DMS79 (cell line): ENCODE measurements around the gene CDON.
"Not testable (repeated sequence)": the region's sequence is repeated elsewhere in the genome, so short reads cannot be mapped to it uniquely, and the experiment has no call there.

Source experiments
- DNase-seq: peaks from one replicate; lab custom pipeline; 2025; lab: John Stamatoyannopoulos, UW

The CDON gene

DNA sequence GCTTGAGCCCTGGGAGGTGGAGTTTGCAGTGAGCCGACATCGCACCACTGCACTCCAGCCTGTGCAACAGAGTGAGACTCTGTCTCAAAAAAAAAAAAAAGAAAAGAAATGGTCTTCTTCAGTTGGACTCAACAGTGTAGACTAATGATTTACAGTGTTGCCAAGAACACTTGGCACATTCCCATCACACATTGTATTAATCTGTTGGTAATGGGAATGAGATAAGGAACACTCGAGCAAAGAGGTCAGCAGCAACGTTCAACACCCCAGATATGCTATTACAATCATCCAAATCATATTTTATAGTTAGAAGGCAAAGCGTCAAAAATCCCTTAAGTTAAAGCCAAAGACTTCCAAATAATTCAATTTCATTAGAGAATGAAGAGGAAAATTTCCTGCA is 14.5 kb downstream of the CDON start:
- no peak for DNase-seq

DNA sequence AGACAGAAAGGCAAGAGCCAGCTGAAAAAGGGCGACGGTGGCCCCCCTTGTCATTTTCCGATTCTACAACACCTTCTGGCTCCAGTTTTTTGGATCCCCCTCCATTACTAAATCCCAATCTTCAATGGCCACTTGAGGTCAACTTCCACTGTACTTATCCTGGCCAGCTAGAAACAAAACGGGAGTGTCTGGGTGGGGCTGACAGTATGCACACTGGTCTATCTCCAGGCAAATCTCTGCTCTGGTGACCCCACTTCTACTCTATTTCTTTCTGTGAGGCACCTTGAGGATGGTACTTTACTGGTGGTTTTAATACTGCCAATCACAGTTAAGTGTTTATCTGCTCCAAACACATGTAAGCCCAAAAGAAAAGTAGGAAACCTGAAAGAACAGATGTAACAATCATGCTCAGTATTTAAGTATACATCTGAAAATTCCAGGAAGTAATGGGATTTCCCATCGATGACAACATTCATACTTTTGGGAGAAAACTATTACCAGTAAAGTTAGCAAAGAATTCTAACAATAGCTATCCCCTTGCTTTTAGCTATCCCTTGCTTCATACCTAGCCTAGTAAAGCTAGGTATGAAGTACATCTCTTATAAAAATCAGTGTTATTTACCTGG is 16.0 kb downstream of the CDON start:
- DNase-seq: no peak

DNA sequence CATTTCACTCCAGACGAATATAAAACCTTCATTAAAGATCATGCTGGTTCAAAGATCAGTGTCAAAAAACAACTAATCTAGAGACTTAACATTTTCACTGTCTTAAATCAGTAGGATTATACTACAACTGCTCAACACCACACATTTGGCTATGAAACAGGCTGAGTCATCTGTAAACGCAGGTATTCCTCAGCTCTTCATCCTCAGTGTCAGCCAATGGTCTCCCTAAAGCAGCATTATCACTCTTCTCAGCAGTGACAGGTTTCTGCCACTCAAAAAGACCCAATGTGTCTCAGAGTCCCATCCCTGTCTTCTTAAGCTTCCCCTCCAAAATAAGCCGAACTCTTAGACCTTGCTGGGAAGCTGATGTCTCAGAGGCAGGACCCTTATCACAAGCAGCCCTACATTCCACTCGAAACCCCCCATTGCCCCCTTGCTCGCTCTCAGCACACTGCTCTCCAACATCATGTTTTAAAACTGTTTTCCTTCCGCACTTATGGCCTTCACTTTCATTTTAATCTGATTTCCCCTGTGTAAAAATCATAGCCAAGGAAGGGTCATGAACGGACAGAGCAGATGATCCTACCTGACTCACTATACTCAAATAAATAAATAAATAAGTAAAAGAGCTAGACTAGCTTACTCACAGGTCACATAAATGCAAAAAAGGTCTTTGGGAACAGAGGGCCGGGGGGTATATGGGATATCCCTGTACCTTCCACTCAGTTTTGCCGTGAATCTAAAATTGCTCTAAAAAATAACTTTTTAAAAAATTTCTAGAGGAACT is 23.0 kb downstream of the CDON start:
- no peak for DNase-seq

DNA sequence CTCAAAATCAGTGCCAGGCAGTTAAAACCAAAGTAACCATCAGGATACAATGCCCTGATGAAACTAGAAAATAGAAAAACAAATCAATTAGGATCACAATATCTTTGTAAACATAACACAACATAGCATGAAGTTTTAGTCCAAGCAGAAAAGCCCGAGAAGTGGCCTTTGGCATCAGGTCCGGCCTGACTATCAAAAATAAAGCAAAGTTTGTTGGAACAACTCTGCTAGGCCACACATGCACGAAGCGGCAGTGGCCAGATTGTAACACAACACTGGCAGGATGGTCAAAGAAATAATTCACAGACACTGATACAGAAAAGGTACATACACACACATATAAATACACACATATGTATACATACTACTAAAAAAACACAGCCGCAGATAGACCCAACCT is 26.9 kb downstream of the CDON start:
- no peak for DNase-seq

DNA sequence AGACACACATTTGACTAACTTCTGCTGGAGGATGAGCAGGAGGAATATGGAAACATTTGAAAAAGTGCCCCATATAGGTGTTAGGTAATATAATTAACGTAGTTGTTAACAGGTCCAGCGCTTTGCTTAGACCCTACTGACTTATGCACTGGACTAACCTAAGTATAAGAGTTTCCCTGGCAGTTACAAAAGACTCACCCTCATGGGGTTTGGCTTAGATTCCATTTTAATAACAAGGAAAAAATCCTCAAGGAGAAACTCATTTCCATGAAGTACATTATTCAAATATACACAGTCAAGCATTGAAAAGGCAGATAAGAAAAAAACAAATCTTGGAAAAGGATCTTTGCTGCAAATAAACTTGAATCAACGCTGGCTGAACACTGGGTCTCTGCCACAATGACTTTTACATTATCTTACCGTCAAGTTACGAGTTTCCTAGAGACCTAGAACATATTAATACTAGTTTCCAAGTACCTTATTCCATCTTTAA is 27.7 kb downstream of the CDON start:
- DNase-seq: no peak

DNA sequence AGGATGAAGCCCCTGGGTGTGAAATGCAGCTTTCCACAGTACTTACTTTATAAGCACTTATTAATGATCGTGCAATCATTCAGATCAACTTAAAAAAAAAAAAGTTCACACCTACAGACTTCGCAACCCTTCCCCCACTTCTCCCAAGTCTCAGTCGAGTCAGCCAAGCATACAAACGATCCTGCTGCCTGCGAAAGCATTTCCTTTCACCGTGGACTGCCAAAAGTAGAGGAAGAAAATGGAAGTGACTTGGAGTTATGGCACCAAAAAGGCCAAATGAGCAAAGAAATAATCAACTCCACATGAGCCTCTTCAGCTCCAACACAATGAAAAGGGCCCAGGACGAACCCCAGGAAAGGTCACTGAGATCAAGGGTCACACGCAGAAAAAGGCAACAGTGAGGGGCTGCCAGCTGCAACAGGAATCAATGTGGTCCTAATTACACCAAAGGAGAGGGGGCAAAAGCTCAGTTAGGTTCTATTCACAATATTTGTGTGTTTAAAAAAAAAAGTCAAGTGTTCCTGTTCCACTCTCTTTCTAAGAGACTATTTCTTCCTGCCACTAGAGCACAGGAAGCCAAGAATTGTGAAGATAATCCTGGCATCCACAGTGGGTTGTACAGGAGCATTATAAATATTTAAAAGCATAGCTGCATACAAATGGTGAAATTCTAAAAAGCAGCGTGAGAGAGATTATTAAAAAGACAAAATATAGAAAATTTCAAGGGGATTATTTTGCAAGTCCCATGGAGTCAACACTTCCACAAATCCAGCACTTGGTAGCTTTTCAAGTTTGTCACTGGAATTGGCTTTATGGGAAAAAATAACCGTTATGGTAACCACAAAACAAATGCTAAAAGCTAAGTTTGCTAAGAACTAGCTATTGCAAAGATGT is 28.4 kb downstream of the CDON start:
- DNase-seq: no peak

DNA sequence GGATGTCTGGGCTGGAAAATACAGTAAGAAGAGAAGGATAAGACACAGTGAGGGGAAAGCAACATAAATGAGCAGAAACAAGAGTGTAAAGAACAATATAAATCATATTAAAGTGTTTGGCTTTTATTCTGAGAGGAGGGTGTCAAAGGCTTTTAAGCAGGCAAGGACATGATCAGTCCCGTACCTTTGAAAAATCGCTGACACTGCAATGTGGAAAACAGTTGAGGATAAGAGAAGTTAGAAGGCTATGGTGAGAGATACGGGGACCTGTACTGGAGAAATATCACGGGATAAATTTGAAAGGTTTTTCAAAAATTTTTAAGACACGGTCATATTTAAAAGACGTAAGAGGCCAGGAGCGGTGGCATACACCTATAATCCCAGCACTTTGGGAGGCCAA is 30.3 kb downstream of the CDON start:
- DNase-seq: no peak

DNA sequence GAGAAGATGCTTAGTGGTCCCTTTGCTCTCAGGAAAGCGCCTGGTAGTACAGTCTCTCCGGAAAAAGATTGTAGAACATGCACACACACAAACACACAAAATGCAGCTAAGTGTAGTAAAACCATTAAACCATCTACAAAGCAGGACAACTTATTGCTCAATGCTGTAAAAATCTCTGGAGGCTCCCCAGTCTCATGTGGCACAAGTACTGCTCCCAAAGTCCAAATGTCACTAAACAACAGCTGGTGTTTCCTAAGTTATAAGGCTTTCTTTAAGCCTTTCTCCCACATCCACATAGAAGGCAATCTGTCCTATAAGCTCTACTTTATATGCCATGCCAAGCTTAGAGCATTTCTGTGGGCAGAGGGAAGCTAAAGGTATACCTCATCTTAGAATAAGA is 32.9 kb downstream of the CDON start:
- DNase-seq: no peak

DNA sequence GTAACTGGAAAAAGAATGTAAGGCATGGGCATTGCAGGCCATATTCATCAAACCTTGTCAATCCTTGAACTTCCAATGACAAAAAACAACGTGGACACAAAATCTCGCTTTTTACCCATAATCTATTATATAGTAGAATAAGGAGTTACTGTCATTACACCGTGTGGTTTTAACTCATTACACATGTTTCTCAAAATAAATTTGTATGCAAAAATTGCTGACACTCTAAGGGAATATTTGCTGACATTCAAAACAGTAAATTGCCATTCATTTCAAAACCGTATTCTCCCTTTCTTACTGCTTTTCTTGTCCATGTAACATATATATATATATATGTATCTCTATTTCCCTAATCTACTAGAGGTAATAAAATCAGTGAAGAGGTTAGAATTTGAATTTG is 33.4 kb downstream of the CDON start:
- DNase-seq: no peak

DNA sequence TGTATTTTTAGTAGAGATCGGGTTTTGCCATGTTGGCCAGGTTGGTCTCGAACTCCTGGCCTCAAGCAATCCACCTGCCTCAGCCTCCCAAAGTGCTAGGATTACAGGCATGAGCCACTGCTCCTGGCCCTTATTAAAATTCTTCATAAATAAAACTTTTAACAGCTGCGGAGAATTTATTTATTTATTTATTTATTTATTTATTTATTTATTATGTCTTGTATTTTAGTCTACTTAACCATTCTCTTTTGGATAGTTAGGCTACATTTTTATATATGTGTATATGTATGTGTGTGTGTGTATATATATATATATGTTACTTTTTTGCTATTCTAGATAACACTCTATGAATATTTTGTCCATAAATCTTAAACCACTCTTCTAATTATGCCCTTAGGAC is 34.1 kb downstream of the CDON start:
- DNase-seq: not testable (repeated sequence)

DNA sequence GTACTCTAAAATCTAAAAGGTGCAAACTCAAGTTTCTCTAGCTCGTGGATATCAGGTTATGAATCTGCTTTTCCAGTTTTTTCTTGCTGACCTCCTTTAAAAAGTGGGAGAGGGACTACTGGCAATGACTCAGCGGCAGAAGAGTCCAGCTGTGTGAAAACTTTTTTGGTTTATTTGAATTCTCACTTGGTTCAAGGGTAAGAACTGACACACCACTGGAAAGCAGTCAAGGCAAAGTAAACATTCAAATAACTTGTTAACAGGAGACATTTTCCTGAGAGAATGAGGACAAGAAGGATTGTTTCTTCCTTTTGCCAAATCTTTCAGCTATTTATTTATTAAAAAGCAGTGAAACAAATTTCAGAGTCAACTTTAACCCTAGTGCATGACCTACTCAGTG is 36.1 kb downstream of the CDON start:
- no peak for DNase-seq

DNA sequence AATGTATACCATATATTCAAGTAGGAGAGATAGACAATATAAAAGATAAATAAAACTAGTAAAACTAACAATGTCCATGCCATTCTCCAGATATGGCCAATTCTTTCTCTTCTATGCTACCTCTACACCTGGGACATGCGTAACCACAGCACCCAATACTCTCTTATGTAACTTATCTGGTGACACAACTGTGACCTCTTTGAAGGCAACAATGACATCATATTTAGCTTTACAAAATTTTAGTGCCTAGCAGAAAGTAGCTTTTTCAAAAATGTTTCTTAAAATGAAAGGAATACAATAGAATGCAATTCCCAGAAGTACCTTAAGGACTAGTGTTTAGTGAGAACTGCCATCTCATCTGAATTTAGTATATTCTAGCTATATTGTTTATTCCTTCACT is 36.8 kb downstream of the CDON start:
- no peak for DNase-seq

DNA sequence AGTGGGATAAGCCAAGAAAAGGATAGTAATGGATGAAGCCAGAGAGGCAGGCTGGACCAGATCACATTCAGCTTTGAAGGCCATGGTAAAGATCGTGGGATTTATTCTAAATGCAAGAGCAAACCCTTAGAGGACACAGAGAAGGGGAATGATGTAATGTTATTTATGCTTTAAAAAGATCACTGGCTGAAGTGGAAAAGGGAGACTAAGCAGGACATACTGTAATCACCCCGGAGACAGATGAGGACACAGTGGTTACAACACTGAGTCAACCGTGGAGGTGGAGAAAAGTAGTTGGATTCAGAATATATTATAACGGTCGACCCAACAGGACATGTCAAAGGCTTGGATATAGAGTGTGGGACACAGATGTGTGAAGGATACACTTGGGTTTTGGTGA is 38.5 kb downstream of the CDON start:
- no peak for DNase-seq

DNA sequence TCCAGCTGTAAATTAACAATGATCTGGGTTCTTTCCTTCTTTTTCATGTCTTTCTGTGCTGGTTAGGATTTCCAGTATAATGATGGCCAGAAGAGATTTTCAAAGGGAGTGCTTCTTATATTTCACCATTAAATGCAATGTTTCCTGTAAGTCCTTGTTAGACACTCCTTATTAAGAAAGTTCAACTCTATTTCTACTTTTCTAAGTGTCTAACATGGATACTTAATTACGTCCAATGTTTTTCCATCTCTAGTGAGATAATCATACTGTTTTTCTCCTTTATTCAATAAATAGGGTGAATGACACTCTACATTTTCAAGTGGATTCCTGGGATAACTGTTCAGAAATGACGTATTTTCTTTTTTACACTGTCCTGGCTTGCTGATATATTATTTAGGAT is 49.8 kb downstream of the CDON start:
- DNase-seq: no peak

DNA sequence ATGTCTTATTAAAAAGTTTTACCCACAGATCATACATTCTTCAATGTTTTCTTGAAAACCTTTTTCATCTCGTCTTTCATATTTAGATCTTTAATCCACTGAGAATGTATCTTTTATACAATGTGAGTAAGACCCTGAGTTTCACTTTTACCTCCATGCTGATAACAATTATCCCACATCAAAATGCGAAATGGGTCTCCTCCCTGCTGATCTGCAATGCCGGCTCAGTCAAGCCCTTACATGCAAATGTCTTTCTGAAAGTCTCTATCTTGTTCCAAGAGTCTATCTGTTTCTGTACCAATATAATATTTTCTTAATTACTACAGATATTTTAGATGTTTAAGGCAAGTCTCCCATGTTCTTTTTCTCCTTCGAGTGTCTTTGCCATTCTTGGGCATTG is 50.9 kb downstream of the CDON start:
- DNase-seq: no peak

DNA sequence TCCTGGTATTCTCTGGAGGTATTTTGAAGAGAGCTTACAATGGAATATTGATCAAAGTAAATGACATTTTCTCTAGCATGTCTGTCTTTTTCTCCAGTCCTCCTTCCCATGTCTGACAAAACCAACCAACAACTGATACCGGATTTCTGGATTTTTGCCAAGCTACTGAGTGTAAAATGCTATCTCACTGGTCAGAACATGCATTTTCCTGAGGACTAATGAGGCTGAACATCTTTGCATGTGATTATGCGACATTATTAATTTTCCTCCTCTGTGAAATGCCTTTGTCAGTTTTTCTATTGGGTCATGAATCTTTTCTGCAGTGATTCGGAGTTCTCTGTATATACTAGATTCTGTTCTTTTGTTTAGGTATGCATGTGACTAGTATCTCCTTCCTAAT is 51.4 kb downstream of the CDON start:
- no peak for DNase-seq

DNA sequence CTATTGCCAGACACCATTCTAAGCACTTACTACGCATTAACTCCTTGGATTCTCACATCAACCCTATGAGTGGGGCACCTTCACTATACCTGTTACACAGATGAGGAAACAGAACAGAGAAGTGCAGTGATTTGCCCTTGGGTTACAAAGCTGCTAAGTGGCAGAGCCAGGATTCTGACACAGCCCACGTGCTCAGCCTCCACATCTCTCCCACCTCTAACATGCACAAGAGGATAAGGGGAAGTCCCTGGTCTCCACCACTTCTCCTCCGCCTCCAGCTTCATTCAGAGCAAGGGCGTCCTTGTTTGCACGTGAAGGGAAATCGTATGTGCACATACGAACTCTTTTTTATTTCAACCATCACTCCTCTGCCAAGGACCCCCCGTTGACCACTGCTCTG is 53.7 kb downstream of the CDON start:
- DNase-seq: no peak

DNA sequence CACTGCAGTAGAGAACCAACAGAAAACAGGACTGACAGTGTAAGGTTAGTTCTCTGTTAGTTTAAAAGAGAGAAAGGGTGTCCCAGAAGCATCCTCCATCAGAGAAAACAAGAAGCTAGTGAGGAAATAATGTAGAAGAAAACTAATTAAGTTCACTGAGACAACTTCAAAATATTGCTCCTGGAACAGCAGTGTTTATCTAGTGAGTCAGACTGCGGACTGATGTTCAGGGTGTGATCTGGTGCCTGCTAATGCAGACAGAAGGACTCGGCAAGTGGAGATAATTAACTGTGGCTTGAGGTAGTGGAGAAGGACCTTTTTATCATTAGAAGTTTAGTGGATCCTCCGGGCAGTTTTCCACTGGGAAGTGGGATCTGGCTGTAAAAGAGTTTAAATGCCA is 55.4 kb downstream of the CDON start:
- DNase-seq: no peak

DNA sequence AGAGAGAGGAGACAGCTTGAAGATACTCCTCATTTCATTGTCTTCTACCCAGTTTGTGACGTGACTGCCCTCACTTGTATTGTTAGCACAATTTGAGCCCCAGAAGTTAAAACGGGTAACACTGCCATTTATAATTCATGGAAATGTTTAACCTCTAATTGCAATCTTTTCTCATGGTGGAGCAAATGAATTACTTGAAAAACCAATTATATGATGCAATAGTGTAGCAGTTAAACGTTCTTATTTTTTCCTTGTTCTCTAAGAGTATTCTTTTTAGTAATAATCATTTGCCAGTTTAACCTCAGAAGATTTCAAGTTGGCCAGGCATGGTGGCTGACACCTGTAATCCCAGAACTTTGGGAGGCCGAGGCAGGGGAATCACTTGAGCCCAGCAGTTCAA is 56.6 kb downstream of the CDON start:
- no peak for DNase-seq

DNA sequence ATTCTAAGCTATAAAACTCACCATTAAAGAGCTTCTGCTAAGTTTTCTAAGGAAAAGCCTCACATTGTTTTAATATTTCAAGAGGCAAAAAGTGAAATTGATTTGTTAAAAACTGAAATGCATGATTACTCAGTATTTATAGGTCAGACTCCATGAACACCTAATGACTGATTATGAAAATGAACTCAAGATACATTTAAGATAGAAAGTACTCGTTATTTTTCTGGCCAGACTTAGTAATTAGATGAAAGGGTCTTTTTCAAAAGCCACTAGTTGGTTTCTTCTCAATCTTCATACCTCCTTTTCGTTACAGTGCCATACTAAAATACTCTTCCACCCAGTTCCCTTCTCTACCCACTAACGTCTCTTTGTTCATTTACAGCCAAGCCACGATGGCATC is 60.5 kb downstream of the CDON start:
- no peak for DNase-seq

DNA sequence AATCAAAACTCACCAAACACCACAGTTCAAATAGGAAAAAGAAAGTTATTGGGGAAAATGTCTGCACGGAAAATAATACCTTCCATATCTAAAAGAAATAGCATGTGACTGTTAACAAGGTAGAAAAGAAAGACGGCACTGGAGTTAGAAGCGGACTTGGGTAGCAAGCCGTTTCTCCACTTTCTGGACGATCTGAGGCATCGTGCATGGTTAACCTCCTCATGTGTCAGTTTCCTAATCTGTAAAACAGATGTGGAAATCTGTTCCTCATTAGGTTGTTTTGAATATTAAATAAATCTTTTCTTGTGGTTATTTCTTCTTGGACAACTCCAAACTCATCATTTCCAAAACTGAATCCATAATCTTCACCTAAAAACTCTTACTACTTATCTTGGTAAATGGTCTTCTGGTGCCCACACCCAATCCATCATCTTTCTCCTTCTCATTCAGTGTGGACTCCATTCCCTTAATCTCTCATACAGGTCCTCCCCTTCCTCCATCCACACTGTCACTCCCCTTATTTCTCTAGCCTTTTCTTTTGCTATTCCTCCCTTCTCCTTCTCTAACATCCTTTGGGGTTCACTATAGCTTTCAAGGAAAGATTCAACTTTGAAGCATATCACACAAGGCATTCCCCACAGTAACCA is 63.3 kb downstream of the CDON start:
- no peak for DNase-seq

DNA sequence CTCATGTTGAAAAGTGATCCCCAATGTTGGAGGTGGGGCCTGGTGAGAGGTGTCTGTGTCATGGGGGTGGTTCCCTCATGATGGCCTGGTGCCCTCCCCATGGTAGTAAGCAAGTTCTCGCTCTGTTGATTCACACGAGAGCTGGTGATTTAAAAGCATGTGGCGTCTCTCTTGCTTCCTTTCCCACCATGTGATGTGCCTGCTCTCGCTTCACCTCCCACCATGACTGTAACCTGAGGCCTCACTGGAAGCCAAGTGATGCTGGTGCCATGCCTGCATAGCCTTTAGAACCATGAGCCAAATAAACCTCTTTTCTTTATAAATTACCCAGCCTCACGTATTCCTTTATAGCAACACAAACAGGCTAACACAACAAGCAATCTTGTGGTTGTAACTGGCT is 64.4 kb downstream of the CDON start:
- DNase-seq: no peak
